ENCODE results near the gene RARG.

Gene RARG

GRCh38 chr12:53161119-53161911 is 70.7 kb downstream of the RARG start:
- in situ Hi-C loops (cut with MboI; ENCODE audit: low sequenced_read_pairs, unreplicated experiment): no loop called here
- TF ChIP-seq CTCF (IDR thresholded peaks at IDR 0.05; ENCODE audit: borderline replicate concordance, control extremely low read depth, extremely low read depth, insufficient read depth, missing control alignments): no peak
- no peak for DNase-seq (ENCODE audit: low spot score)

- TF ChIP-seq CTCF (IDR thresholded peaks at IDR 0.05; ENCODE audit: borderline replicate concordance, control extremely low read depth, extremely low read depth, insufficient read depth, missing control alignments): no peak
- in situ Hi-C loops (cut with MboI; ENCODE audit: low sequenced_read_pairs, unreplicated experiment): no loop called here
- no peak for DNase-seq (ENCODE audit: low spot score)
Measured at GRCh38 chr12:53160673-53161072, 71.3 kb downstream of the RARG start.
